HG03520 (cell line): Measurements from ENCODE around the gene MTR.

Experiments used
- ATAC-seq: cut with Tn5 transposase; IDR thresholded peaks from one replicate; pipeline ENCODE4 v1.9.1; 2021; ENCODE audit warnings: mild to moderate bottlenecking, moderate library complexity; ENCODE audit not compliant: unreplicated experiment

Gene MTR

DNA sequence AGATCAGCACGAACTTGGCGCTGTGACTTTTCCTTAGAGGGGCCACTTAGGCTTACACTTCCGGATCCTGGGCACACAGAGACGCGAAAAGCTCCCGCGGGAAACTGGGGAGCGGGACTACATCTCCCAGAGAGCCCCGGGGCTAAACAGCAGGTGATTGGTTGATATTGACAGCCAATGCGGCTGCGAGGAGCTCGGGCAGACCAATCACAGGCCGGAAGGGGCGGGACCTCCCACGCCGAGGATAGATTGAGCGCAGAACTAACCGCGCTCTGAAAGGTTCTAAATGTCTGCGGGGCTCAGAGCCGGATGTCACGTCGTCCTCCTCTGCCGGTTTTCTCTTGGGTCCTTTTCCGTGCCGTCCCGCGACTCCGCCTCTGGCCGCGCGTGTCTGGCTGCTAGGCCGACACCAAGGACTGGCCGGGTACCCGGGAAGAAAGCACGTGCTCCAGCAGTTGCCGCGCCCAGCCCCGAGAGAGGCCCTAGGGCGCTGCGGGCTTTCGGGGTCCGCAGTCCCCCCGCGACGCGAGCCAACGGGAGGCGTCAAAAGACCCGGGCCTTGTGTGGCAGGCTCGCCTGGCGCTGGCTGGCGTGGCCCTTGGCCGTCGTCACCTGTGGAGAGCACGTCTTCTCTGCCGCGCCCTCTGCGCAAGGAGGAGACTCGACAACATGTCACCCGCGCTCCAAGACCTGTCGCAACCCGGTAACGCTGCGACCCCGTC, at the start of gene MTR:
MTR (plus strand) TSS at position 258 of the 722 bp plus-strand sequence; CDS start at position 670, 412 bp downstream.
- ATAC-seq, result peak; percentile 98

DNA sequence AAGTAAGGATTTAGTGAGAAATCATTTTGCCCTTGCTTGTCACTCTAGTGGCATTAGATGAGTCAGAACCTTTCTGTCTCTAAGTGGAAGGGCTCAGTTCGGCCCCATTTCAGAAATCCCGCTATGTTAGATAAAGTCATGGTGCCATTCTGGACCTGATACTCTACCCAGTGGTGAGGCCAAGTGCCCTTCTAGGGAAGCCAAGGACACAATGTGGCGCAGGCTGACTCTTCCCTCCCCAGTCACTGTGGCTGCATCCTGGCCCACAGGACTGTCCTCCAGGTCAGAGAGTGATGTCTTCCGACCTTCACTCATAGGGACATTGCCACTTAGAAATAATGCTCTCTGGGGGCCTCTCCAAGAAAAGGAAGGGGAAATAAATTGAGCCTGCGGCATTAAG, 48.3 kb upstream of the MTR start:
- no peak for ATAC-seq

GRCh38 chr1:236747311-236747985, 47.6 kb upstream of the MTR start:
- ATAC-seq, result no peak

DNA sequence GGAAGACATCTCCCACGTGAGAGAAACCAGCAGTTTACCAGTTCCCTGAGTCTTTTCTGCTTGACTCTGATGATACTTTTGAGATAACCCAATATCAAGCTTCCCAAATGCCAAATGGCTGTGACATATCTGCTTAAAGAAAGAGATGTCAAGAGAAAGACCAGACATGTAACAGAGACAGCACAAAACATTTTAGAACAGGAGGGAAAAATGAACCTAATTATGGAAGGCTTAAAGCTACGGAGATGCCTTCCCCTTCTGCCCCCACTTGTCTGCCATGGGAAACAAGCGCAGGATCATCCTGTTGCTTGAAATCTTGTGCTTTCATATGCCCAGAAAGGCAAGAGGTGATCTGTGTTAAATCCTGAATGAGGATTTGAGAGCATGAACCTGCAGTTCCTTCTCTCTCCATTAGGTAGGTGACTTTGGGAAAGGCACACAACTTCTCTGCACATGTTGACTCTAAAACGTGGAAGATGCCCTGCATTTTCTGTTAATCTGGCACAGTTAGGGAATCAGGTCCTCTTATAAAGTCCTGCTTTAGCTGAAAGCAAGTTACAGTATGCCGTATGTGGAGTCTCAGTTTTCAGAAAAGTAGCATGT, 46.7 kb upstream of the MTR start:
- no peak for ATAC-seq

DNA sequence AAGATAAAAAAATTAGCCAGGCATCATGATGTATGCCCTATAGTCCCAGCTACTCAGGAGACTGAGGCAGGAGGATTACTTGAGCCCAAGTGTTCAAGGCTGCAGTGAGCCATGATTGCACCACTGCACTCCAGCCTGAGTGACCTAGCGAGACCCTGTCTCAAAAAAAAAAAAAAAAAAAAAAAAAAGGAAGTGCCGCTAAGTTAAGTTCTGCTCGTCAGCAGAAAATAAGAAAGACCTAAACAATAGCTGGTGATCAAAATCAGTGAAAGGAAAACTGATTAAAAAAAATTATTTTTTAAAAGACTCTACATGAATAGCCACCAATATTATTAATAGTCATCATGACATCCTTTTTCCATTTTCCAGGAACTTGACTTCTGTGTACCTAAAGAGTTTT, 44.2 kb upstream of the MTR start:
- no peak for ATAC-seq

DNA sequence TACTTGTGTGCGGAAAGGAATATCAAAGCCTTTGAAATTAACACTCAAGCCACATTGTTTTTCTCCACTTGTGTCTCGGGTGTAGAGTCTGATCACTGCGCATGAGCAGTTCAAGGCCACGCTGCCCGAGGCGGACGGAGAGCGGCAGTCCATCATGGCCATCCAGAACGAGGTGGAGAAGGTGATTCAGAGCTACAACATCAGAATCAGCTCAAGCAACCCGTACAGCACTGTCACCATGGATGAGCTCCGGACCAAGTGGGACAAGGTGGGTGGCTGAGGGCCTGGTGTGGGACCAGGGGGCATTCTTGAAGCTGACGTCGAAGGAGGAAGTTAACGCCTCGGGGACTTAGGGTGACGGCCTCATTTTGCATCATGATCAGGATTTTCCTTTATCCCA, 43.7 kb upstream of the MTR start:
- ATAC-seq, result no peak

GRCh38 chr1:236751935-236752334, 43.2 kb upstream of the MTR start:
- no peak for ATAC-seq

DNA sequence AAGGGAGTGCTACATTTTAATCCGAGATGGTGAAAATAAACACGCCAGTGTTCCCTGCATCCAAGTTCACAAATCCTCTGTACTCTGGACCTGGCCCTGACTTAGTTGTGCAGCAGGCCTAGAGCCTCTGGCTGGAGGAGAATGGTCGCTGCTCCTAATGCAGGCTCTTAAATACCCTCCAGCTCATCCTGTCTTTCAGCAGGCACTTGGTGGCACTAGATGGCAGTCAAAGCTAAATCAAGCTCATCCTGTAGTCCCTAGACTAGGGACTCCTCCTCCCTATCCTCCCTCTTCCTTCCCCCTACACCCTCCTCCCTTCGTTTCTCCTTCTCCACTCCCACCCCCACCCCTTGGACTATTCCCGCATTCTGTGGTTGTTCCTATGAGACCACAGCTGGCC, 41.6 kb upstream of the MTR start:
- ATAC-seq, result no peak

GRCh38 chr1:236753964-236754363, 41.1 kb upstream of the MTR start:
- ATAC-seq, result no peak

DNA sequence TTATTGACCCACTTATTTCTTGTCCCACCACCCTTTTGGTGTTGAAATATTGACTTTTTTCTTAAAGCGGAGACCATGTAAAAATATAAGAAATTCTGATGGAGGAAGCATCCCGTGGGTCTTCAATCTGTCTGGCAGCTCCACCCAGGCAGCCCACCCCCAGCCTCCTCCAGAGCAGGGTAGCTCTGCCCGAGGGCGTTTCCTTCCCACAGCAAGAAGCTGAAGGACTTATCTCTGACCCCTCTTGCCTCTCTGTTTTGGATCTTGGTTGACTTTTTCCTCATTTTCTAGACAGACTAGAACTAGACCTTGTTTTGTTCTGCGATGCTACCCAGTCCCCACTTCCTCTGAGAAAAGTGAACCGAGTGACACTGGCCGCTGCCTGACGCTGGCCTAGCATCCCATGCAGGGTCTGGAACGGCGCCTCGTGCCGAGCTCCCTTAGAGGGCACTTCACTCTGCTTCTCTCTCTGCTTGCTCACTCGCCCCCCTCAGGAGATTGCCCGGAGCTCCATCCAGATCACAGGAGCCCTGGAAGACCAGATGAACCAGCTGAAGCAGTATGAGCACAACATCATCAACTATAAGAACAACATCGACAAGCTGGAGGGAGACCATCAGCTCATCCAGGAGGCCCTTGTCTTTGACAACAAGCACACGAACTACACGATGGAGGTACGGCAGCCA, 40.4 kb upstream of the MTR start:
- ATAC-seq, result no peak

GRCh38 chr1:236757640-236758039, 37.5 kb upstream of the MTR start:
- ATAC-seq, result no peak

DNA sequence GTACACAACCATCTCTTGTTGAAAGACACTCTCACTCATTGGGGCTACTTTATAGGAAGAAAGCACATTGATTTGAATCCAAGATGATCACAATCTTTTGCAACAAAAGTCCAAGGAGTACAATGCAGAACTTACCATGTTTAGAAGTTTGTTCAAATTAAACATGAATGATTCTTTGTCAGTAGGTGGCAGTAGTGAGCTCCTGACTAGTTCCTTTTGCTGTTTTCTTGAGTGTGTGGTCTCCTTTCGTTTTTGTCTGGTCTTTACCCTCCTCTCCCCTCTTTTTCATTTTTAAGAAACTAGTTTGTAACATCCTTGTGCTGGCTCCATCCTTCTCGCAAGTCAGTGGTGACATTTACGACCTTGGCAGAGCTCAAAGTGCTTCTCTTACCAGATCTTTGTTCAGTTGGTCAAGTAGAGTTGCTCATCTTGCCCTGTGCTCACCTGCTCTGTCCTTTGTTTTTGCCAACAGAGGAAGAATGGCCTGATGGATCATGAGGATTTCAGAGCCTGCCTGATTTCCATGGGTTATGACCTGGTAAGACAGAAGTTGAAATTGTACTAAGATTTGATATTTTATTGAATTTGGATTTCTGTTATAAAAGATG, 35.7 kb upstream of the MTR start:
- ATAC-seq, result peak; percentile 74

- ATAC-seq, result no peak
Observed at GRCh38 chr1:236760480-236760879, 34.6 kb upstream of the MTR start.

DNA sequence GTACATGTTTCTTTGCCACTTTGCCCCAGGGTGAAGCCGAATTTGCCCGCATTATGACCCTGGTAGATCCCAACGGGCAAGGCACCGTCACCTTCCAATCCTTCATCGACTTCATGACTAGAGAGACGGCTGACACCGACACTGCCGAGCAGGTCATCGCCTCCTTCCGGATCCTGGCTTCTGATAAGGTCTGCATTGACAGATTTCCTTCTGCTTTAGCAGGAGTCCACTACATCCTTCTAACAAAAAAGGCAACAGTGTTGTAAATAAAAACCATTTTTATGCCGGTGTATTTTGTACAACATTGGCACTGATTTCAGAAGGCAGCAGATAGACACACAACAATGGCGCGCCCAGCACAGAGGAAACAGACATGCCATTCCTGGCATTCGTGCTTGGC, 34.1 kb upstream of the MTR start:
- no peak for ATAC-seq

- ATAC-seq, result no peak
Observed at GRCh38 chr1:236761397-236762132, 33.5 kb upstream of the MTR start.

DNA sequence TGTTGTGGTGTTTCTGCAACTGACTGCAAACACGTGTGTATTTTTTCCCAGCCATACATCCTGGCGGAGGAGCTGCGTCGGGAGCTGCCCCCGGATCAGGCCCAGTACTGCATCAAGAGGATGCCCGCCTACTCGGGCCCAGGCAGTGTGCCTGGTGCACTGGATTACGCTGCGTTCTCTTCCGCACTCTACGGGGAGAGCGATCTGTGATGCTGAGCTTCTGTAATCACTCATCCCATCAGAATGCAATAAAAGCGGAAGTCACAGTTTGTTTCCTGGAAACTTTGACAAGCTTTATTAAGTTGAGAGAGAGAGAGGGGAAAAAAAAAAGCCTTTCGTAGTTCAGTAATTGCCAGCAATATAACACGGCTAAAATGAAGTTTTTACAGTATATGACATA, 32.7 kb upstream of the MTR start:
- no peak for ATAC-seq

DNA sequence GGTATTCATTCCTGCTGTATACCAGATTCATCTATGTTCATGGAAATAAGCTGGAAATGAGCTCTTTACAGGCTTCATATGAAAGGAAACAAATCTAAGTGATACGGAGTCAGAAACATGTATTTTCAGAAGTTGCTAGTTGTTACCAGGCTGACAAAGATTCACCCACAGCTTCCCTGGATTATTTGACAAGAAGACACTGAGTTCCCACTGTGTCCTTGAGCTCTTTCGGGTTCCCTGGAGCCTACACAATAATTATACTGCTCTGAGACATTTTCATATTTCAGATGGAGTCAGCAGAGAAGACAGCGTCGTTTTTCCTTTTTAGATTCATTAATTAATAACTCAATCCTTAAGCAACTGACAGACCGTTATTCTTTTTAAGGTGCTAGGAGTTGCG, 29.3 kb upstream of the MTR start:
- ATAC-seq, result no peak

GRCh38 chr1:236766506-236766905, 28.6 kb upstream of the MTR start:
- no peak for ATAC-seq

DNA sequence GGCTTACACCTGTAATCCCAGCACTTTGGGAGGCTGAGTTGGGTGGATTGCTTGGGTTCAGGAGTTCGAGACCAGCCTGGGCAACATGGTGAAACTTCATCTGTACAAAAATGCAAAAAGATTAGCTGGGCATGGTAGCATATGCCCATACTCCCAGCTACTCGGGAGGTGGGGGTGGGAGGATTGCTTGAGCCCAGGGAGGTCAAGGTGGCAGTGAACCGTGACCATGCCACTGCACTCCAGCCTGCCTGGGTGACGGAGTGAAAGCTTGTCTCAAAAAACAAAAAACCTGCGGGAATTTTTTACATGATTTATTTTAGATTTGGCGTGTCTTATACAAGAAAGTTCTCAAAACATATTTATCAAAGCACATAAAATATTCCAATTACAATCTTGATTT, 27.8 kb upstream of the MTR start:
- no peak for ATAC-seq

DNA sequence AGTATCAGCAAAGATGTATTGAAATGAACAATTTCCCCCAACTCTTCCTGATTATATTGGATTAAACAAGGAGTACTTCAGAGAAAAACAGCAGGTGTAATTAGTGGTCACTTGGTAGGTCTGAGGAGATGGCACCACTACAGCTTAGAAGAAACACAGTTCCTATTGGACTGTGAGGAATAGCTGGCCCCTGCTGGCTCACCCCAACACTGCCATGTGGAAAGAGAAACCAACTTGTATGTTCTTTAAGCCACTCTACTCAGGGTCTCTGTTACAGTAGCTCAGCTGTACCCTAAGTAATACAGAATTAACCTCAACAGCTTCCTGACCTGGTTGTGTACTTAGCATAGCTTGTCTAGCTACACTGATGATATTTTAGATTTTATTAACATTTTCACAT, 26.5 kb upstream of the MTR start:
- no peak for ATAC-seq

GRCh38 chr1:236773919-236774318, 21.2 kb upstream of the MTR start:
- no peak for ATAC-seq
